Stimulated activated CD4-positive, alpha-beta T cell treated with anti-CD3 and anti-CD28 coated beads, Interleukin-4, amount 100 ng/mL, for 48 hours (primary cell): ENCODE data around the gene ZNF248.

Source experiments
- DNase-seq, 2 donors: peaks; one replicate each; pipeline ENCODE4 v3.0.0-alpha.2; 2020; ENCODE audit warnings: low read depth in 2 of 2

Gene ZNF248

DNA sequence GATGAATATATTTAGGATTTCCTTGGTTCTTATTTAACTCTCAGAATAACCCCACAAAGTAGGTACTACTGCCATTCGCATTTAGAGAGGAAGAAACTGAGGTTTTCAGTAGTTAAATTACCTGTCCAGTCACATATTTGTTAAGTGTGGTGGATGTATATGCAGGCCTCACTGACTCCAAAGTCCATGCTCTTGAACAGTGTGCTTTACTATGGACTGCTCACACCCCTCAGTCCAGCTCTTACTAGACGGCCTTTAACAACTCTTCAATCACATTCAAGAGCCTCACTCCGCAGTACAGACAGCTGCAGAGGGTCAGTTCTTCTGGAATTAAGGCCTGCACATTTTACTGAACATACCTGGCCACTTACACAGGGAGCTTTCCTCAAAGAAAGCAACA lies 36.2 kb downstream of the ZNF248 start:
- no peak for DNase-seq

DNA sequence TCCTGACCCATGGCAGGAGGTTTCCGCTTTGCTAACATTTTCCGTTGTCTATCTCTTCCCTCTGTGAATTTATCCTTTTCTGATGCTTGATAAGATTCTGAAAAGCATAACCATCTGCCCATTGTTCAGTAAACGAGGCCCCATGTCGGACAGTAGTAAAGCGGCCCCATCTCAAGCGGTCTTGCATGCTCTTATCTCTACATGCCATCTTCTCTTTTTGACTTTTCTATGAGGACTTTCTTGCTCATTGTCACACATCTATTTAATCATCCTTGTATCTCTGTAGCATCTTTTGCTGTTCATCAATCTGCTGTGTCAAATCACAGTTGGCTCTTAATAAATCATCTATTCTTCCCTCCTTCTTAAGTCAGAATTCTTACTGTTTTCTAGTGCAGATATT lies 37.6 kb downstream of the ZNF248 start:
- DNase-seq: no peak

DNA sequence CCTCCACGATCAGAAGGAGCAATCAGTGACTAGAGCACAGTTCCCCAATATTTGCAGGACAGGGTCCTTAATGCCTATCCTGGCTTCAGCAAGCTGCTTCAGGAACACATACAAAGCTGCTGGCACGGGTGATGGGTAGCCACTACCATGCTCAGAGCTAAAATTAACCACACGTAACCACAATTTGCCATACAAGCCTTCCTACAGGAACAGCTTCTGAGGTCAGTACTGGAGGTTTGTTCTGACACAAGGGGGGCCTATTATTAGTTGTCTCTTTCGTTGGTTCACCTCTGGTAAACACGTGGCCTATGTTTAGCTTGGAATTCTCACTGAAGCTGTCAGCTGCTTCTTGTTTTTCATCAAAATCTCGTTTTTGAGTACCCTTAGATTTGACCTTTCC lies 41.1 kb downstream of the ZNF248 start:
- no peak for DNase-seq

DNA sequence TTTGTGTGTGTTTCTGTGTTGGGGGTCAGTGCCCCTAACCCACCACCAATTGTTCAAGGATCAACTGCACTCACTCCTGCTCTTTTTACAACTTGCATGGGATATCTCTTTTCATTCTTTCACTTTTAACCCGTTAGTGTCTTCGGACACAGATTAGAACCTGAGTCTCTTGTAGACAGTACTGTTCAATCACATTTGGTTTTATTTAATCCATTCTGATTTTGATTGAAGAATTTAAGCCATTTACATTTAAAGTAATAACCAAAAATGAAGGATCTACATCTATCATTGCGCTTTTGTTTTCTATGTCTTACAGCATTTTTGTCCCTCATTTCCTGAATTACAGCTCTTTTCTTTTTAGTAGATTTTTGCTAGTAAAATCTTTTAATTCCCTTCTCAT lies 43.6 kb downstream of the ZNF248 start:
- no peak for DNase-seq

DNA sequence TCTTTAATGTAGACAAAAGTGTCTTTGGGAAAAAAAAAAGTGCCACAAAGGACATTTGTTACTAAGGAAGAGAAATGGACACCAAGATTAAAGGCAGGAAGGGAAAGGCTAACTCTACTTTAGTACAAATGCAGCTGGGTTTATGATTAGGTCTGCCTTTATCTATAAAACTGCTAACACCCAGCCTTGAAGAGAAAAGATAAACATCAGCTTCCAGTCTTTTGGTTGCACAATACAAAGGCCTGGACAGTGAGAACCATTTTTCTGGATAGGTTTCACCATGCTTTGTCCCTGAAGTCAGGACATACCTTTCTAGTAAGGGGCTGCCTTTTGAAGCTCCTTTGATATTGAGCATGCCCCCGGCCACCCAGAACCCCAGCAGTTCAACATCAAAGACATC lies 45.1 kb downstream of the ZNF248 start:
- DNase-seq: no peak

DNA sequence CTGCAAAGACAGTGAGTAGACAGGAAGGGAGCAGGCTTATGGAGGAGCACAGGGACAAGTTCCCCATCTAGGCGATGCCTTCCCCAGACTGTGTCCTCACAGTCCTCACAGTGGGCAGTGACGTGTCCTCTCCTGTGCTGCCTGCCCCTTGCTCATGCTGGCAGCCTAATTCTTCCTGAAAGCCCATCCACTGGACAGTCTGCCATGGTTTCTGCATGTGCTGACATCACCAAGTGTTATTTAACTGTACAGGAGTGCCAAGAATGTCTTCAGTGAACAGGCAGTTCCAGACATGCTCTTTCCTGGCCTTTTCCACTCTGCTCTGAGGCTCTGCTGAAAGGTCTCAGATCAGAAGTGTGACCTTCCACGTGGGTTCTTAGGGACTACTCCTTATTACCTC lies 54.1 kb downstream of the ZNF248 start:
- DNase-seq: no peak

DNA sequence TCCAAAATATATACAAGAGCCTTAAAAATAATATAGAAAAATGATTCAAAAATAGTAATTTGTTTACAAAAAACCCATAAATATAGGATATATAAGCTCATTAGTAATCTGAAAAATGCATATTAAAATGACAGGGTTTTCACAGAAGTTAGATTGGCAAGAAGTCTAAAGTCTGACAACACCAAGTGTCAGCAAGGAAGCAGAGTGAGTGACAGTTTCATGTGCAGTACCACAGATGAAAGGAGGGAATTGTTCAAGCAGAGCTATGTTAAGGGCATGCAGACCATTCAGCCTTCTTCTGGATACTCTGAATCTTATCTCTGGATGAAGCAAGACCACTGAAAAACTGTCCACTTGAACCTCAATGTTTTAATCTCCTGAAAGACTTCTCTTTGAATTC lies 55.9 kb downstream of the ZNF248 start:
- no peak for DNase-seq

DNA sequence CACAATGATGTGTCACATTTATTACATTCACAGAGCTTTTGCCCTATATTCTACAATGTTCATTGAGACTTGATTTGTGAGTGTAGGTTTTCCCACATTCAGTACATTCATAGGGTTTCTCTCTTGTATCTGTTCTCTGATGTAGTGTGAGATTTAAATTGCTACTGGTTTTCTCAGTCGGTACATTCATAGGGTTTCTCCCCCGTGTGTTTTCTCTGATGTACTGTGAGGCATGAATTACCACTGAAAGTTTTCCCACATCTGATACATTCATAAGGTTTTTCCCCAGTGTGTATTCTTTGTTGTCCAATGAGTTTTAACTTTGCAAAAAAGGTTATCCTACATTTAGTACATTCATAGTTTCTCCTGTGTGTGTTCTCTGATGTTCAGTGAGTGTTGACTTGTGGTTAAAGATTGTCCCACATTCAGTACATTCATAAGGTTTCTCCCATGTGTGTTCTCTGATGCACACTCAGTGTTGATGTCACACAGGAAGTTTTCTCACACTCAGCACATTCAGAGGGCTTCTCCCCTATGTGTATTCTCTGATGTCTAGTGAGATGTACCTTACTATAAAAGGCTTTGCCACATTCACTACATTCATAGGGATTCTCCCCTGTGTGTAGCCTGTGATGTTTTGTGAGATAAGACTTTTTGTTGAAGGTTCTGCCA lies 63.0 kb downstream of the ZNF248 start:
- DNase-seq: no peak

DNA sequence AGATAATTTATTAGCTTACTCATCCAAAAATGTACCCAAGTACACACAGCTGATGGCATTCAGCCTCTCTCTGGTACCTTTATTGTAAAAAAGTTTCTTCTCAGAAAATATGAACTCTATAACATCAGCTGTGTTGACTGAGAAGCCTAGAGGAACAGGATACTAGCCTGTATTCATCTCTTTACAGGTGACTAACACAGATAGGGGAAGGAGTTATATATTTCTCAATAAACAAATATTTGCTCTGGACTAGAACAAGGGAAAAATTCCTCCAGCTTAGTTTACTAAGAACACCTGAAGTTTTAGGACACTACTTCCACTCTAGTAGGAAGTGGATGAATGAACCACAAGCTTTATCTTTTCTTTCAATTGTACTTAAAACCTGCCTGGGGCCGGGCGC lies 67.8 kb downstream of the ZNF248 start:
- DNase-seq: no peak

DNA sequence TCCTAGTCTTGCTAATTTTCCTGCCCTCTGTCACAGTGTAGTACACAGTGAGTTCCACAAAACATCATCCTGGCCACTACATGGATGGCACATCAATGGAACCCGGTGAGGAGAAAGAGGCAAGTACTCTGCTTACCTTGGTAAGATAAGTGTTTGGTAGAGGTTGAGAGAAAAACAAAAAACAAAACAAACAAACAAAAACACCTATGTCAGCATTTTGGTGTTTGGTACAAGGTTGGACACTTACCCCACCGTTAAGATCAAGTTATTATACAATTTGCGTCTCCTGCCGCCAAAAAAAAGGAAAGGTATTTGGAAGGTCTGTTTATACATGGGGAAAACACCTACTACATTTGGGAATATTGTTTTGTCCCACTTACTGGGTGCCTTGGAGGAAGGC lies 72.7 kb downstream of the ZNF248 start:
- DNase-seq: no peak

DNA sequence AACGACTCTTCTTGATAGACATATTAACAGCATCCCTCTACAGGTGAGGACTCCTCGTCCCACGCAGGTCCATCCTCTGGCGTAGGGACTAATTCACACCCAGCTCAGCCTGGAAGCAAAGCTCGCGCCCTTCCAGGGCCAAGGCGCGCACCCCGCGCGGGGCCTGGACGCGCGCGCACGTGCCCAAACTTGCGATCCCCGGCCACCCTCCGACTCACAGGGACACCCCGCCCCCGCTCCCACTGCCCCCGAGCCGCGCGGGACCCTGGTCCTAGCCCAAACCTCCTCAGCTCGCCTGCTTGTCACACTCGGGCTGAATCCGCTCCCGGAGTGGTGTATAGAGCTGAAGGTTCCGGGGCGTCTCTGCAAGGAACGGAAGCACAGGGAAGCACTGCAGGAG lies 76.9 kb downstream of the ZNF248 start:
- DNase-seq: no peak

DNA sequence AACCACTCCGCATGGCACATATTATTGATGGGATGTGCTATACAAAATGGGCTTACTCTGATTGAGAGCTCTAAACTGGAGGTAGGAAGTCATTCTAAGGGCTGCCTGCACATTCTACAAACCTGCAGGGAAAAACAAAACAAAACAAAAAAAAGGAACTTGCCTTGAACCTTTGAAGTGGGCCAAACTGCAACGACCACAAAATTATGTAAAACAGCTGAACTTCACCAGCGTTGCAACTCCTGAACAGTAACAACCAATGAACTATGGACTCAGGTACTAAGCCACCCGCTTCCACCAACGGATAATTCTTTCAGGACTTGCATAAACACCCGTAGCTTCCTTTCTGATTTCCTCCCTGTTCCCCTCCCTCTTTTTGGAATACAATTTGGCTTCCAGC lies 80.4 kb downstream of the ZNF248 start:
- DNase-seq: no peak

DNA sequence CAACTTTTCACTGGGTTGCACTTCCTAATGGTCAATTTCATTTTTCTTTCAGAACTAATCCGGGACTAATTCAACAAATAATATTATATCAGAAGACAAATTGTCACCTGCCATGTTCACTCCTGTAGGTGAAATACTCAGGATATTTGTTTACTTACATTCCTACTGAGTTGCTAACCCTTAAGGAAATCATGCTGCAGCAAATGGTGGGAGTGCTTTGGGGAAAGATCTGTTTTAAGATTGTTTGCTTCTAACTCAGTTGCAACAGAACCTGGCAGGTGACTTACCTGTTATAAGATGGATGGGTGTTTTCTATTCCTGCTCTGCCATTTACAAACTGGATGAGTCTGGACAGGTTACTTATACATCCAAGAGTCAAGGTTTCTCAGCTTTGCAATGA lies 81.8 kb downstream of the ZNF248 start:
- DNase-seq: no peak

DNA sequence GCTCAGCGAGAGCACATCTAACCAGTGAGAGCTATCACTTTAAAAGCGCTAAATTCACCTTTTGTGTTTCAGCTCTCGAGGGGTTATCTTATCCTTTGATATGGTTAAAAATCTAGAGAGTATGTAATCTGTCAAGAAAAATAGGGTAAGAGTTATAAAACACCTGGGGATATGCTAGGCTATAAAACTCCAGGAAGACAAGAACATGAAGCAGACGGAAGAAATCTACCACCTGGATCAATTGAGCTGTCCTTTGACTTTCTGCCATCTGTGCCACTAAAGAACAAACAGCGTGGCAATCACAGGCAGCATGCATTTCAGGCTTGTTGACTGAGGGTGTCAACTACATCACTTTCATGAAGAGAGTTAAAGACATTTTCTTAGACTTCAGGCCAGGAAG lies 83.1 kb downstream of the ZNF248 start:
- DNase-seq: no peak

DNA sequence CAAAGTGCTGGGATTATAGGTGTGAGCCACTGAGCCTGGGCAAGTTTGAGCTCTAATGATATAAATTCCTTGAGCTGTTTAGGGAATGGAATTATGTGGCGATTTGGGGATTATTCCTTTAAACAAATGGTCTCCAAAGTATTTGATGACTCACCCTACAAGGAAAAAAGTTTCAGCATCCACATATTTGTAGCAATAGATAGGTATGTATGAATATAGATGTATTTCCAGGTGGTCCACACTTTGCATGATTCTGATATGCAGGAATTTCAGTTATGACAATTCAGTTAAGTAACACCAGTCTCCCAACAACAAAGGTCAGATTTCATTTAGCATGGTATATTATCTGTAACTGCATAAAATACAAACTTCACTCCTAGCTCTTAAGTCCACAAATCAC lies 92.2 kb downstream of the ZNF248 start:
- no peak for DNase-seq

DNA sequence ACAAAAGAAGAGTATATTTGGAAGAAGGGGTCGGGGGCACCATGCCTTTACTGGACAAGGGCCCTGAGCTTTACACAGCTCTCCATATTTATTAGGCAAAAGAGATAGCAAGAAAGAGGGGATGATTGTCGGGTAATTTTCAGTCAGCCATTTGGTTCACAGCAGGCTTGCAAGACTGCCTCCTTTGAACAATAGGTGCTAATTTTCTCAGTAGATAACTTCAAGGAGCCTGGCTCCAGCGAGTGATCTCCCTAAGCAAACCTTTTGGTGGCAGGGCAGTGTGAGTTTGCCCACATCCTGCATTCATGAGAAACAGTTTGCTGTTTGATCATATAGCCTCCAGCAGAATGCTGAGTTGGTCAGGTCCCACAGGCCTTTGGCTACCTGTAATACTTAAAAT lies 94.3 kb downstream of the ZNF248 start:
- DNase-seq: no peak

DNA sequence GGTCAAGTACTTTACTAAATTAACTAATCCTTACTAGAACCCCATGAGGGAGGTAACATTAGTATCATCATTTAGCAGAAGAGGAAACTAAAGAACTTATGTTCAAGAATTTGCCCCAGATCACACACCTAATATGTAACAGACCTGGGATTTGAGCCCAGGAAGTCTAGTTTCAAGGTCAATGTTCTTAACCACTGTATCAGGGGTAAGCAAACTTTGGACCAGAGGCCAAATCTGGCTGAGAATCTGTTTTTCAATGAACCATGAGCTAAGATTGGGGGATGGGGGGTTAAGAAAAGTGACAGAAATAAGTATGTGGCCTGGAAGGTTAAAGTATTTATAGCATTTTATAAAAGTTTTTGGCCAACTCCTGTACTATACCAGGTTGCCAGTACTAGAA lies 95.1 kb downstream of the ZNF248 start:
- DNase-seq: no peak

DNA sequence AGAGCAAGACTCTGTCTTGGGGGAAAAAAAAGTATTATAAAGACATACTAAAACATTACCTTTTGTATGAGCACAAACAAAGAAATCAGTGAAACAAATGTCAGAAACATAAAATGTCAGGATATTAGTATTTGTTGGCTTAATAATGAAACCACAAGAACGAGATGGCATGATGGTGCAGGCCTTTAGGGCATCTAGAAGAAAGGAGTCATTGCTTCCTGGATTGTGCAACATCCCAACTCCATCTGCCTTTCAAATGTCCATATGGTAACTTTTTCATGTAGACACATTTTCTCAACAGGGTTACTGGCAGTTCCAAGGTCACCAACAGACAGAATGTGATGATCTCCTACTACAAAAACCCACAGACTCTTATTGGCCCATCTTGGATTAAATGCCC lies 96.6 kb downstream of the ZNF248 start:
- DNase-seq: no peak

DNA sequence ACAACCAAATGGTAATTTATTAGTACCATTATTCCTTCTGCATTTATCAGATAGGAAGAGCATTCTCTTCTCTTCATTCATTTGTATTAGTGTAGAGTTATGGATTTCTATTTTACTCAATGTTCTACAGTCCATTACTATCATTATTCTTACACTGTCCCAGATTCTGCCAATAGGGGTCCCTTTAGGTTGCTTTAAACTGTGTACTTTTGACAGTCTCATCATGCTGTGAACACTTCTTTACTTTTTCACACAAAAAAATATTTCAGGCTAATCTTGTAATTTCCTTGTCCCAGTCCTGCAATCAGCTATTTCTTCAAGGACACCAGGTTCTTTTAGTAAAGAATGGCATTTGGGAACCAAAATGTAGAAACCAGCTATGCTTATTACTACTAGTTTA lies 99.3 kb downstream of the ZNF248 start:
- DNase-seq: no peak

DNA sequence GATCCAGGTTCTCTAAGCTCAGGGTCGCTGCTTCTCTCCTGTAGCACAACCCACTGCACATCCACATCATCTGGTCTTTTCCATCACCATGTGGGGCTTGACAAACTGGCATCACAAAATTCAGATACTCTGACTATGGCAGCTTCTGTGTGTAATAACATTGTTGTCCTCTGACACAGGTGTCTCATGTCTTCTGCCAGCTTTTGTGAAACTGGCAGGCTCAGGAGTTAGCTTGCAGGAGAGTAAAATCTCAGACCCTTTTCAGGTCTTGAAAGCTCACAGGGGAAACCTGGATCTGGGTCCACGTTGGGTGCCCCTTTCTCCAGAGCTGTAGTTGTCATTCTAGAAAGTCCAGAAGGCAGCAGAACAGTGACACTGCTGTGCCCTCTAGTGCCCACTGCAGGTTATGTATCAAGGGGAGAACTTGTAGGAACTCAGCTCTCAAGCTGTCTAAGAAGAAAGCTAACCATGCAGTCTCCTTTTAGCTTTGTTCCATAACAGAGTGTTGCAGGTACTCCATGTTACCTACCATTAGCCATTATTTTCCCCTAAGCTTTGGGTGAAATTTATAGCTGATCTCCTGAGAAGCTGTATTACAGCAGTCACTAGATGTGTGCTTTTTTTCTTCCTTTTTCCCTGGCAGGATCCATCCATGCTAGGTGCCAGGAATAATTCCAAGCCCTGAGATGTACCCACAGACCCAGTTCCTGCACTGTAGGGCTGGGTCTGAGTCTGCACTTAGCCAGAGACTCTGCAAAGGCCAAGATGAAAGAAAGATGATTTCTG lies 102.7 kb downstream of the ZNF248 start:
- no peak for DNase-seq

DNA sequence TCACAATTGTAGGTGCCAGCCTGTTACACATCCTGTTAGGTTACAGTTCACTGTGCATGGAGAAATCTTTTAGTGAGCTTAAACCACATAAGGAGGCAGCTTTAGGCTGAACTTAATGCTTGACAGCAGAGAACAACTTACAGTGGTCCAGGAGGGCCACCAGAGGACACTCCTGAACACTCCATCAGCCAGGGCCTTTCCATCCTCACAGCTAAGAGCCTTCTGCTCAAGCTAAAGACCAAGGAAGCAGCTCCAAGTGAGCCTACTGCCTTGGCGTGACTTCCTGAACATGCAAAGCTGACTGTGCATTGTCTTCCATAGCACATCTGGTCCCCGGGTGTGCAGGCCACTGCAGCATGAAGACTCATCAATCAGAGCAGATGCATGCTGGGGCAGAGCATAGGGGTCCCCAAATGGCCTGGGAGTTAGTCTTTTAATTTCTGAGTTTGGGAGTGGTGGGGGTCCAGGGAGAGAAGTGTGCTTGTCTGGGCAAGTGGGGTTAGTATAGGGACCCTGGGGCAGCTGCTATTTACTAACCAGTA lies 105.0 kb downstream of the ZNF248 start:
- no peak for DNase-seq

DNA sequence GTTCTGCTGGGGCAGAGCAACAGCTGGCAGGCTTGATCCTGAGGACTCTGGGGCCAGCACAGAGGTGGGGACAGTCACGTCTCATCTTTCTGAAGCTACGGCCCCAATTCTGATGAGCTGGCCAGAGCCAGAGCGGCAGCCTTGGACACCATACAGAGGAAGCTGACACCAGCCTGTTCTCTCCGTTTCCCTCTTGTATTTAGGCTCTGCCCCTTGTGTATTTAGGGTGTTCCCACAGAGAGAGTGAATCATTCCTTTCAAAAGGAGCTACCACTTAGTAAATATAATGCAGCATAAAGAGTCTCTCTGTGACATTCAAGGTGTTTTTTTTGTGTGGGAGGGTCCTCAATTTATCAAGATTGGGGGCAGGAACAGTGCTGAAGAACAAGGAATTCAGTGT lies 109.2 kb downstream of the ZNF248 start:
- no peak for DNase-seq

DNA sequence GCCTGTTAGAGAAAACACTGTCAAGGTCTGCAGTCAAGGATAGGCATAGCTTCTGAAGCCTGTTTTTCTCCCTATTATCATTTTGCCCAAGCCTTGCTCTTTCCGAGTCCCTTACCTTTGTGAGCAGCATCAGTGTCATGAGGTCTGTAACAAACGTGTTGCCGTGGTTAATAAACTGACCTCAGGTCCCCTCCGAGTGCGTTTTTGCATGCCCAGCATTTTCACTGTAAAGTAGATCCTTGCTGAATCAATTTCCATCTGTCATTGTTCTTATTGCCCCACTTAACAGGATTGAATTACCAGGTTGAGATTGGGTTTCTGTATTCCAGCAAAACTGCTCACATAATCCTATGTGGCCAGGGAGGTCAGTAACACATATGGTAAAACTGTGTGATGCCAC lies 110.3 kb downstream of the ZNF248 start:
- no peak for DNase-seq

DNA sequence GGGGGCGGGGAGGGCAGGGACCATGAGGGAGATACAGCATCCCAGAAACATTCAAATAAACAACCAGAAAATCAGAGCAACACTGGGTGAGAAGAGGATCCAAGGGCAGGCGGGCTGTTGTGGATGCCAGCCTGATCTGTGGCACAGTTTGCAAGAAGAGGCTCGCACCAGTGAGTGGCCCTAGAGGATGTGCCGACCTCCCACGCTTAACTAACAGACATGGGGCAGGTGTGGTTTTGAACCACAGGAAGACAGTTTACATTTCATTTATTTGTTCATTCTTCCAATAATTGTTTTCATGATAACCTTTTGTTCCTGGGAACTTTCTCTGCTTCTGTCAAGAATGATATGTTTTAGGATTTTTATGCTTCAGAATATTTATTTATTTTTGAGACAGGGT lies 115.6 kb downstream of the ZNF248 start:
- DNase-seq: no peak
